Hepatocyte (in vitro differentiated cells): ENCODE measurements around the gene MARCHF9.

Experiments used
- EZH2 ChIP-seq: fragments of 200-600 bp; sonication (generic); IDR thresholded peaks from 2 replicates; pipeline ENCODE4 v1.6.1; 2016; ENCODE audit warnings: antibody characterized with exemption, mild to moderate bottlenecking, borderline replicate concordance
- EZH2phosphoT487 ChIP-seq: fragments of 200-600 bp; sonication (generic); IDR thresholded peaks from one replicate; pipeline ENCODE4 v1.6.1; 2018; ENCODE audit warnings: antibody characterized with exemption, mild to moderate bottlenecking, low read depth, moderate library complexity; ENCODE audit not compliant: unreplicated experiment, severe bottlenecking

DNA sequence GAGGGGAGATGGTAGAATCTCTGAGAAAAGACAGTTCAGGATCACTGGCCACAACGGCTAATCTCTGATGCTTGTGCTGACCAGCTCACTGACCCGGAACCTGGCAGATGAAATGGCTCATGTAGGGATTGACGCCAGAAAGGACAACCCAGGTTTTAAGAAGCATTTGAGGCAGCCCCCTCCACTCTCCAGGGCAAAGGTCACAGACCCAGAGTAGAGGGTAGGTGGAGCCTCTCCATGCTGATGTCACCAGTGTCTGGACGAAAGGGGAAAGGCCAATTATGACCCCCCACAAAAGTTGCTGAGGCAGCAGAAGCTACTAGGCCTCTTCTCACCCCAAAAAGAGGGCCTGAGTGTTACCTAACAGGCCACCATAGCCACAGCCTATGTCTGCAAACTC lies 15.8 kb downstream of the MARCHF9 start:
- TF ChIP-seq EZH2phosphoT487, result no peak
- no peak for TF ChIP-seq EZH2
